ENCODE measurements around the gene DNHD1. TPM values are rescaled to one million over a fixed set of nuclear protein-coding genes. Genes with fewer than 3 reads are reported as not detected.

The DNHD1 gene
- total and polyA plus RNA-seq, 2 donors, result 3.7 to 13.4 TPM

DNA sequence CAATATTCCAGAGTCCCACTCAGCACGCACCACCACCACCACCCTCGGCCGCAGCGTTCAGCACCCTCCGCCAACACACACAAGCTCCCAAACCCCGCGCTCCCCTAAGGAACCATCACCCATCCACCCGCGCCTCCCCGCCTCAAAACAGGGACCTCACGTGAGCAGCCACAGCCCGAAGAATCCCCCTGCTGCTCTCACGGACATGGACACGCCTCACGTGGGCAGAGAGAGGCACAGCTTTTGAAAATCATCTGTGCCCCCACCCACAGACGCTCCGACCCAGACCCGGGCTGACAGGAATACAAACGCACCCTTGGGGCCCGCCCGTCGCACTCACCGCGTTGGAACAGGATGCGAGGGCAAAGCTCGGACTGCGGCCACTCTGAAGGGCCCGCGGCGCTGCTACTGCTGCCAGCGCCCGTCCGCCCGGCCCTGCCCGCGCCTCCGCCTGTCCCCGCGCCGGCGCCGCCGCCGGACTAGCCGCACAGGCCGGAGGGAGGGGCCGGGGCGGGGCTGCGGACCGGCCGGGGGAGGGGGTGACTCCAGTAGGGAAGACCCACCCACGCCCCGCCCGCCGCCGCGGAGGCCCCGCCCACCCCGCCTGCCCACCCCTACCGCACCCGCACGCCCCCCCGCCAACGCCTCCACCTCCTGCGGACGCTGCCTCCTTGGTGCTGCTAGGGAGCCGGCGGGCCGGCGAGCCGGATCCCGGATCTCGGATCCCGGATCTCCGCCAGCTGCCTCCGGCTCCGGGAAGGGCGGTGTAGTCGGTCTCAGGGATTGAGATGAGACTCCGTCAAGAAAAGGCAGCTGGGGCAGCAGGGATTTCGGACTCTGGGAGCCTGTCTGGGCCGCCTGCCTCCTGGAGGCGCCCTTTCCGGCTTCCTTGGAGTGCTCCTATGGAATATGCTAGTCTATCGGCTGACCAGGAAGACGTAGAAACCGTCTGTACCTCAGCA, 23.3 kb upstream of the DNHD1 start, which contains the start of gene TRIM3:
TSS of gene TRIM3 (minus strand) at position 491 of the 962 bp plus-strand sequence. CDS start 8,246 bp downstream, outside the sequence.
- H3K4me1 ChIP-seq (ENCODE audit: insufficient read depth), result no peaks in the 10 kb centered on the region
- 1% methylated on average over 86 of the region's 87 CpGs for WGBS
- peak; percentile 57 for DNase-seq (ENCODE audit: extremely low spot score)
- H3K4me3 ChIP-seq (ENCODE audit: low read depth, low read length), result peak within 1 kb of the TSS; percentile 72
- peak within 1 kb of the TSS; percentile 95 for H3K27ac ChIP-seq (ENCODE audit: low read depth)
- H3K36me3 ChIP-seq (ENCODE audit: insufficient read depth), result no peaks in the 10 kb centered on the region

DNA sequence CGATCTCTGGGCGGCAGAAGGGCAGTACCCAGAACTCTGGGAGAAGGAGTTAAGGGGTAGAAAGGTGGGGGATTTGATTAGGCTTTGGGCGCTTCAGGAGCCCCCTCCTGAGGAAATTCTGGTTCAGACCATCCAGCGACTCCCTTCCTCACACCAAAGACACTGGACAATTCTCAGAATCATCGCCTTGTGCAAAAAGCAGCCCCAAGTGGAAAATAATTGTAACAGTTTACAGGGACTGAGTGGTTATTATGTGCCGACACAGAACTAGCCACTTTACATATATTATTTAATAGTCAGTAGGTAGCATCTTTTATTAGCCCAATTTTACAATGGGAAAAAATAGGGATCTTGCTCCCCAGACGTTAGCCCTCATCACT, 22.7 kb upstream of the DNHD1 start:
- peak overlapping the region; percentile 95 for H3K27ac ChIP-seq (ENCODE audit: low read depth)
- H3K4me1 ChIP-seq (ENCODE audit: insufficient read depth), result no peaks in the 10 kb centered on the region
- DNase-seq (ENCODE audit: extremely low spot score), result no peak
- WGBS, result 17% methylated on average over 7 of the region's 7 CpGs
- no peaks in the 10 kb centered on the region for H3K36me3 ChIP-seq (ENCODE audit: insufficient read depth)
- peak overlapping the region; percentile 72 for H3K4me3 ChIP-seq (ENCODE audit: low read depth, low read length)

DNA sequence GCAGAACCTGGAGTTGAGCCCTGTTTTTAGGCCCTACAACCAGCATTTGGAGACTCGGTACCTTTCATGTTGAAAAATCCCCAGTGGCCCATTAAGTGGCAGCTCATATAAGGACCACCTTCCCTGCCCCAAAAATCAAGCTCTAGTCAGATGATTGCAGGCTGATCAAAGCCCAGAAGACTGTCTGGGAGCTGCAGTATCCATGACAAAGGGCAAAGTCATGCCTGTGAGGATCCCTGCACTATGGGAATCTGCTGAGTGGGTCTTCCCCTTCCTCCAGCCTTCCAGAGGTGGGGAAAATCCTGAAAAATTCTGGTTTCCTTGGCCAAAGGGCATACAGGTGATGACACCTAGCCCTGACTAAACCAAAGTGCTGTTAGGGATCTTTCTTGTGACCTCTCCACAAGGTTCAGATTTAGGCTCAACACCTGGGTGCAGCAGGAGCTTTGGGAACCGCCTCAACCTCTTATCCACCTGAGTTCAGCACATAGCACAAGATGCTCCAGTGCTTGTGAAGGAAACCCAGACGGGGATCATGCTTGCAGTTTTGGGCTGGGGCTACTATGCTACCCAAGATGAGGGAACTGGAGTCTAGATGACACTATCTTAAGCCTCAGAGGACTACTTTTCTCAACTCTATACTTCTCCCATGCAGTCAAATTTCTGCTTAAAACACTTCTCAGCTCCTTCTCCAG, 22.1 kb upstream of the DNHD1 start:
- DNase-seq (ENCODE audit: extremely low spot score), result no peak
- Histone ChIP-seq H3K27ac (ENCODE audit: low read depth) (no peak overlapping the region), H3K4me3 (ENCODE audit: low read depth, low read length) (no peak overlapping the region), H3K36me3 (ENCODE audit: insufficient read depth) (no peaks in the 10 kb centered on the region), H3K4me1 (ENCODE audit: insufficient read depth) (no peaks in the 10 kb centered on the region)
- 65% methylated on average over 3 of the region's 3 CpGs for WGBS

DNA sequence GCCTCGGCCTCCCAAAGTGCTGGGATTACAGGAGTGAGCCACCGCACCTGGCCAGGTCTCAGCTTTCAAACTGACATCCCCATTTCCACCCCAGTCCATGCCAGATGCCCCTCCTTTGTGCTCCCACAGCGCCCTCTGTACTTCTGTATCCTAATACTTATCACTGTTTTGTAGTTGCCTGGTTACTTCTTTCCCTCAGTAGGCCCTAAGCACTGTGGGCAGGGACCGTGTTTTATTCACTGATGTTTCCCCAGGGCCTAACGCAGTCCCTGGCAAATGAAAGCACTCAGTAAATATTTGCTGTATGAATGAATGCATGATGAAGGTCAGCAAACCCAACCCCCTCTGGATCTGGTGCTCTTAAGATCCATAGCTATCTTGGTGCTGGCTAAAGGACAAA, 21.1 kb upstream of the DNHD1 start:
- Histone ChIP-seq H3K36me3 (ENCODE audit: insufficient read depth) (no peaks in the 10 kb centered on the region), H3K27ac (ENCODE audit: low read depth) (no peak overlapping the region), H3K4me1 (ENCODE audit: insufficient read depth) (no peaks in the 10 kb centered on the region), H3K4me3 (ENCODE audit: low read depth, low read length) (no peak overlapping the region)
- no peak for DNase-seq (ENCODE audit: extremely low spot score)
- 63% methylated on average over 5 of the region's 5 CpGs for WGBS

DNA sequence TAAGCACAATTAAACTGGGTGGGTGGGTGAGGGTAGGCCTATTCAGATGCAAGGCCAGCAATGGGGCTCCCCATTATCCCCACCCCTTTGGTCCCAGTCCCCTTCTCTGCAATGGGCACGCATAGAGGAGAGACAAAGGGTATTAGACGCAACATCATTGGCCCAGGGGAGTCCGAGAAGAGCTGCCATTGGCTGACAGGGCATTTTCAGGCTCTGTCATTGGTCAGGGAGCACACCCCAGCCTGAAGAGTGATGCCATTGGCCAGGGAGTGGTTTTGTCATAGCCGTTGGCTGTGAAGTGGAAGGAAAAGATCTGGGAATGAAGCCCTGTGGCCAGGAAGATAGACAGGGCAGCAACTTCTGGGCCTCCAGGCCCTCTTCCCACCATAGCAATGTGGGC, 20.5 kb upstream of the DNHD1 start:
- Histone ChIP-seq H3K27ac (ENCODE audit: low read depth) (no peak overlapping the region), H3K4me3 (ENCODE audit: low read depth, low read length) (no peak overlapping the region), H3K4me1 (ENCODE audit: insufficient read depth) (no peaks in the 10 kb centered on the region), H3K36me3 (ENCODE audit: insufficient read depth) (no peaks in the 10 kb centered on the region)
- 88% methylated on average over 4 of the region's 4 CpGs for WGBS
- DNase-seq (ENCODE audit: extremely low spot score), result no peak

DNA sequence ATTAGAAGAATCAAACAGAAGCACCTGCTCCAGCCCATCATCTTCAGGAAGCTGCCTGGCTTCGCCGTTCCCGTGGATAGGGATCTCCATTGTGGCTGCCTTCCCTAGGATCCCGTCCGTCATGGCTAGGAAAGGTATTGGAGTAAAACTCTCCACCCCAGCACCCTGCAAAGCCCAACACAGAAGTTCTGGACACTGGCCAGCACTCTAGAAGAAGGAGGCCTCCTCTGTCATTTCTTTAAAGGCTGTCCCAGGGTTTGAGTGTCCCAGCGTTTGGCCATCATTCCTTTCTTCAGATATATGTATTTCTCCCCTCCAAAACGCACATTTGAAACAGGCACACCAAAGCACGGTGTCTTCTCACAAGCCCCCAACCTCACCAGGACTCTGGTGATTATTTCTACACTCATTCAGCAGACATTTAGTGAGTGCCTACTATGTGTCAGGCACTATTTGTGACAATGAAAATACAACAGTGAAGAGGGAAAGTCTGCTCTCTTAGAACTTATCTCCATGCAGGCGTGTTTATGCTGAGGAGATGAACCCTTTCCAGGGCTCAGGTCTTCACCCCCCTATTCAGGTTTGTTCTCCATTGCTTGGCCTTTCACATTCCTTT, 16.7 kb upstream of the DNHD1 start:
- peak overlapping the region; percentile 89 for H3K27ac ChIP-seq (ENCODE audit: low read depth)
- H3K4me3 ChIP-seq (ENCODE audit: low read depth, low read length), result peak overlapping the region; percentile 68
- DNase-seq (ENCODE audit: extremely low spot score), result no peak
- peaks cover 2% of the 10 kb centered on the region for H3K36me3 ChIP-seq (ENCODE audit: insufficient read depth)
- 53% methylated on average over 9 of the region's 9 CpGs for WGBS
- no peaks in the 10 kb centered on the region for H3K4me1 ChIP-seq (ENCODE audit: insufficient read depth)

DNA sequence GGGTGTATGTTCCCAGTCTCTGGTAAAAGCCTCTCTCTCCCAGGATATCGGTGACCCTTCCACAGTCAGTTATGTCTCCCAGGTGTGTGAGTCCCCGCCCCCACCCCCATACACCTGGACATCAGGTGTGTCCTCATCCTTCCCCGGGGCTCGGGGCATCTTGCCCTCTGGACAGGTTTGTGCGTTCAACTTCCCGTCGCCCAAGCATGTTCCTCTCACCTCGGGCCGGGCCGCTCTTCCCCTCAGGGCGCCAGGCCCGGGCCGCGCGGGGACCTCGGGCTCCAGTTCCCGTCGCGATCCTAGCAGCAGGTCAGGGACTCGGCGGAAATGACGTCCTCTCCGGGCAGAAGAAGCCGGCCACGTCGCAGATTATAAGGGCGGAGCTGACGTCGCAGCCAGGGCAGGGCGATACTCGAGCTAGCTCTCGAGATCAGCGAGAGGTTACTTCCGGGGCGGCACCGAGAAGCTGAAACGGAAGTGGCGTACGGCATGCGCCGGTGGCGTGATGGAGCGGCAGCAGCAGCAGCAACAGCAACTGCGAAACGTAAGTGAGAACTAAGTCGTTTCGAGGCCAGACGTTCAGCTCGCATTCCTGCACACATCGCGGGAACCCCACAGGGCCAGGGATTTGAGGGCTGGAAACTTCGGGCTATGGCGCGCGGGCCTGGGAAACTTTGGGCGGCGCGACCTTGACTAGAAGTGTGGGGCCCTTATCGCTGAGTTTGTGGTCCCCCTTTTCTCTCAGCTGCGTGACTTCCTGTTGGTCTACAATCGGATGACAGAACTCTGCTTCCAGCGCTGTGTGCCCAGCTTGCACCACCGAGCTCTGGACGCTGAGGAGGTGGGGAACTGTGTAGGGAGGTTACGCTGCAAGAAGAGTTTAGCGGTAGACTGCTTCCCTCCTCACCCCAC, 15.8 kb upstream of the DNHD1 start, which contains the start of the genes ARFIP2 and TIMM10B:
TSS of gene ARFIP2 (minus strand) at position 320 of the 912 bp plus-strand sequence. CDS start 910 bp downstream, outside the sequence.
TSS of gene TIMM10B (plus strand) at position 490 of the 912 bp plus-strand sequence. CDS start at position 506, 16 bp downstream.
- Histone ChIP-seq H3K36me3 (ENCODE audit: insufficient read depth) (peaks cover 2% of the 10 kb centered on the region), H3K4me1 (ENCODE audit: insufficient read depth) (no peaks in the 10 kb centered on the region), H3K27ac (ENCODE audit: low read depth) (peak within 1 kb of the TSS; percentile 89), H3K4me3 (ENCODE audit: low read depth, low read length) (peak within 1 kb of the TSS; percentile 68)
- DNase-seq (ENCODE audit: extremely low spot score), result peak; percentile 95
- under 1% methylated on average over 66 of the region's 66 CpGs for WGBS

DNA sequence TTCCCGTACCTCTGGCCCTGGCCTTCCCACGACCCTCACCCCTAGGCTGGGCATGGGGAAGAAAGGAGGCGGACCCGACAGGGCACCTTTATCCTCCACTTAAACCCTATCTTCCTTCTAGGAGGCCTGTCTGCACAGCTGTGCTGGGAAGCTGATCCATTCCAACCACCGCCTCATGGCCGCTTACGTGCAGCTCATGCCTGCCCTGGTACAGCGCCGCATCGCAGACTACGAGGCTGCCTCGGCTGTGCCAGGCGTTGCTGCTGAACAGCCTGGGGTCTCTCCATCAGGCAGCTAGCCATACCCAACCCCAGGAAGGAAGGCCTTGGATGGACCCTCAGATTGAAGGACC, 15.2 kb upstream of the DNHD1 start:
- Histone ChIP-seq H3K27ac (ENCODE audit: low read depth) (peak overlapping the region; percentile 81), H3K36me3 (ENCODE audit: insufficient read depth) (peaks cover 2% of the 10 kb centered on the region), H3K4me1 (ENCODE audit: insufficient read depth) (no peaks in the 10 kb centered on the region), H3K4me3 (ENCODE audit: low read depth, low read length) (peak overlapping the region; percentile 68)
- 6% methylated on average over 13 of the region's 13 CpGs for WGBS
- no peak for DNase-seq (ENCODE audit: extremely low spot score)

DNA sequence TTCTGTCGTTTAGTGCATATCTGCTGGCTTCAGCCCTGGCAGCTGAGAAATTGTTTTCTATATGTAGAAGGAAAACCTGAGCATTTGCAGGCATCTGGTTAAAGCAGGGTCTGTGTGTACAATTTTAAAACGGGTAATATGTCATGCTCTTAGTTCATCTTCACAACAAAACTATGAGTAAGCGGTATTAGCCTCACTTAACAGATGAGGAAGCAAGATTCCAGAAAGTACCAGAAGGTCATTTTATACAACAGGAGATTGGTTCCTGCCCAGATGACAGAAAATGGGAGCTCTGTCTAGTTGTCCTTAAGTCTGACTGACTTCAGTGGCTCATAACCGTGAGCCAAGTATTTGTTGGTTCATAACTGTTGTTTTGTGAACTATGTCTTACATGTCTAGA, 14.6 kb upstream of the DNHD1 start:
- DNase-seq (ENCODE audit: extremely low spot score), result no peak
- H3K4me1 ChIP-seq (ENCODE audit: insufficient read depth), result no peaks in the 10 kb centered on the region
- no peak overlapping the region for H3K27ac ChIP-seq (ENCODE audit: low read depth)
- peak overlapping the region; percentile 68 for H3K4me3 ChIP-seq (ENCODE audit: low read depth, low read length)
- WGBS, result 81% methylated on average over 4 of the region's 4 CpGs
- peaks cover 3% of the 10 kb centered on the region for H3K36me3 ChIP-seq (ENCODE audit: insufficient read depth)

DNA sequence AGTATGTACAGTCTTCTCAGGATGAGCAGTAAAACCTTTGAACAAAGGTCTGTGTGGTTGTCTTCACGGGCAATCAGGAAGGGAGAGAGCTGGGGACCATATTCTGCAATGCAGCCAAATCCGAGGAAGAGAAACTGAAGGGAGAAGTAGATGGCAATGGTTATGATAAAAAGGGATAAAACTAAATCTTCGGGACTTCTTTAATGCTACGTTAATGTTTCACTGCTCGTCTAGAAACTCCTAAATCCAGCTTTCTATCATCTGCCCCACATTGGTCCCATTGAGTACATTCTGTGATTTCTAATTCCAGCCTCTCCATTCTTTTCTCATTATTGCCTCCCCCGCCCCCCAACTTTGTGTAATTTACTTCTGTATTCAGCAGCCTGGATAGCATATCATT, 14.1 kb upstream of the DNHD1 start:
- WGBS, result 87% methylated on average over 6 of the region's 6 CpGs
- no peaks in the 10 kb centered on the region for H3K4me1 ChIP-seq (ENCODE audit: insufficient read depth)
- peaks cover 4% of the 10 kb centered on the region for H3K36me3 ChIP-seq (ENCODE audit: insufficient read depth)
- H3K4me3 ChIP-seq (ENCODE audit: low read depth, low read length), result no peak overlapping the region
- DNase-seq (ENCODE audit: extremely low spot score), result no peak
- no peak overlapping the region for H3K27ac ChIP-seq (ENCODE audit: low read depth)

DNA sequence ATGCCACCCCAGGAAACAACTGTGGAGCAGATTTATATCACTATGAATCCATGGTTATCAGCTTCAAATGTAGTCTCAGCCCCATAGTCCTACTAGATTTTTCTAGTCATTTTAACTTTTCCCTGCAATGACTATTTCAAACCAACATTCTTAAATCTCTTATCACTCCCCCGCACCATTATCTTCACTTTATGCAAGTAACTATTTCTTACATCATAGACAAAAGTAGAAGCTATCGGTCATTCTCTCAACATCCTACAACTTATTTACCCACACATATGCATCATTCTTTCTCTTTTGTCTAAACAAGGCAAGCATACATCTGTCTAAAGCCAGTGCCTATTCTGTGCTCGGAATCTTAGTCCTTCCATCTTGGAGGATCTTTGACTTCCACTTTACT, 11.4 kb upstream of the DNHD1 start:
- Histone ChIP-seq H3K4me1 (ENCODE audit: insufficient read depth) (no peaks in the 10 kb centered on the region), H3K27ac (ENCODE audit: low read depth) (no peak overlapping the region), H3K36me3 (ENCODE audit: insufficient read depth) (peaks cover 4% of the 10 kb centered on the region), H3K4me3 (ENCODE audit: low read depth, low read length) (no peak overlapping the region)
- DNase-seq (ENCODE audit: extremely low spot score), result no peak
- WGBS, result 94% methylated on average over 3 of the region's 3 CpGs

DNA sequence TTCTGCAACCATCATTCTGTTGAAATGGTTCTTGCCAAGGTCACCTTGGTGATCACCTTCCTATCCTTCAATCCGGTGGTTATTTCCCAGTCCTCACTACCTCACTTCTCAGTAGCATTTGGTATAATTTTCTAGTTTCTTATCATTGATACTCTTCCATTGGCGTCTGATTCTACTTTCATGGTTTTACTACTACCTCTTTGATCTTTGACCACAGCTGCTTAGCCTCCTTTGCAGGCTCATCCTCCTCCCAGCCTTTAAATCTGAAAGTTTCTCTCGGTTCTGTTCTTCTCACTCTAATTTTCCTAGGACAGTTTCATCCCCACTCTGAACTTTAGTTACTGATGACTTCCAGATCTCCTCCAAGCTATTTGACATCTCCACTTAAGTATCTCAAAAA, 10.8 kb upstream of the DNHD1 start:
- no peak overlapping the region for H3K4me3 ChIP-seq (ENCODE audit: low read depth, low read length)
- WGBS, result 83% methylated on average over 3 of the region's 3 CpGs
- peaks cover 4% of the 10 kb centered on the region for H3K36me3 ChIP-seq (ENCODE audit: insufficient read depth)

DNA sequence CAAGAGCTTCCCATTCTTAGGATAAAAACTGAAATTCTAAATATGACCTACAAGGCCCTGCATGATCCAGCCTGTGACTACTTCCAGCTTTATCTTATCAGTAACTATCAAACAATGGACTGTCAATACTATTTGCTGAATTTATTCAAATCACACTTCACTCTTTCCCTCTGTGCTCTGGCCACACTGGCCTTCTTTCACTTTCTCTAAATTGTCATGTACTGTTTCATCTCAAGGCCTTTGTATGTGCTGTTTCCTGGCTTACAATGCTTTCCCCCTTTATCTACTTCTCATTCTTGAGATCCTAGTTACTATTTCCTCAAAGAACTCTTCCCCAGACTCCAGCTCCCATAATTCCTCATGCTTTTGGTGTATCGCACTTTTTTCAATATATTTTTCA, 10.1 kb upstream of the DNHD1 start:
- 90% methylated on average over 1 of the region's 1 CpG for WGBS
- Histone ChIP-seq H3K4me3 (ENCODE audit: low read depth, low read length) (no peak overlapping the region), H3K36me3 (ENCODE audit: insufficient read depth) (peaks cover 4% of the 10 kb centered on the region), H3K27ac (ENCODE audit: low read depth) (no peak overlapping the region), H3K4me1 (ENCODE audit: insufficient read depth) (no peaks in the 10 kb centered on the region)
- DNase-seq (ENCODE audit: extremely low spot score), result no peak

More for the DNA sequence above, 10.8 kb upstream of the DNHD1 start:
- no peak overlapping the region for H3K27ac ChIP-seq (ENCODE audit: low read depth)
- no peaks in the 10 kb centered on the region for H3K4me1 ChIP-seq (ENCODE audit: insufficient read depth)
- no peak for DNase-seq (ENCODE audit: extremely low spot score)

Measured in urinary bladder (tissue), 4 donors.